Keratinocyte (primary cell): ENCODE measurements around the gene CALHM6. TPM values are rescaled to one million over a fixed set of nuclear protein-coding genes. Genes with fewer than 3 reads are reported as not detected.

Source experiments
- DNase-seq: peaks from one replicate; pipeline ENCODE4 v3.0.0-alpha.2; 2011; ENCODE audit warnings: low read depth, missing footprints, low spot score
- FAIRE-seq: peaks from 2 replicates; lab custom pipeline; 2011; peaks lifted over from hg19 to GRCh38; lab: Jason Lieb, UNC
- H2AFZ ChIP-seq: 2 replicates; pipeline ENCODE4 v1.6.0; 2012; ENCODE audit warnings: low read length, control low read depth, inconsistent platforms; ENCODE audit not compliant: control insufficient read depth
- H3K27ac ChIP-seq: 2 replicates; pipeline ENCODE4 v1.5.1; 2011; ENCODE audit warnings: low read length; ENCODE audit not compliant: control insufficient read depth, insufficient read depth
- H3K27me3 ChIP-seq: 3 replicates; pipeline ENCODE4 v1.6.0; 2011; ENCODE audit warnings: low read length; ENCODE audit not compliant: control insufficient read depth, insufficient read depth; ENCODE audit errors: extremely low read depth
- H3K36me3 ChIP-seq, 2 experiments: 2 replicates in 1 of 2; 3 replicates in 1 of 2; pipeline ENCODE4 v1.5.1; 2011; ENCODE audit warnings: low read length in 2 of 2, mild to moderate bottlenecking in 1 of 2; ENCODE audit not compliant: control insufficient read depth in 2 of 2, insufficient read depth in 2 of 2; ENCODE audit errors: extremely low read depth in 1 of 2
- H3K4me1 ChIP-seq: 3 replicates; pipeline ENCODE4 v1.5.1; 2011; ENCODE audit warnings: low read length; ENCODE audit not compliant: control insufficient read depth, insufficient read depth; ENCODE audit errors: extremely low read depth
- H3K4me2 ChIP-seq: 3 replicates; pipeline ENCODE4 v1.6.0; 2011; ENCODE audit warnings: low read depth, low read length; ENCODE audit not compliant: control insufficient read depth, insufficient read depth; ENCODE audit errors: extremely low read depth
- H3K4me3 ChIP-seq, 3 experiments: fragments of 200-600 bp in 1 of 3; sonication (generic) in 1 of 3; 2 replicates in 2 of 3; 3 replicates in 1 of 3; pipeline ENCODE4 v1.5.1; 2011 to 2016; ENCODE audit warnings: low read length in 3 of 3, mild to moderate bottlenecking in 3 of 3, control low read depth in 2 of 3, inconsistent platforms in 1 of 3, low read depth in 1 of 3, mixed read lengths in 1 of 3, mixed run types in 1 of 3, moderate library complexity in 1 of 3; ENCODE audit not compliant: control insufficient read depth in 2 of 3, insufficient read depth in 2 of 3; ENCODE audit errors: extremely low read depth in 1 of 3
- H3K79me2 ChIP-seq: 2 replicates; pipeline ENCODE4 v1.6.0; 2012; ENCODE audit warnings: low read length; ENCODE audit not compliant: control insufficient read depth, insufficient read depth
- H3K9ac ChIP-seq: 3 replicates; pipeline ENCODE4 v1.6.0; 2011; ENCODE audit warnings: low read length; ENCODE audit not compliant: control insufficient read depth, insufficient read depth; ENCODE audit errors: extremely low read depth
- H3K9me1 ChIP-seq: 3 replicates; pipeline ENCODE4 v1.6.0; 2011; ENCODE audit warnings: low read length; ENCODE audit not compliant: control insufficient read depth, insufficient read depth; ENCODE audit errors: extremely low read depth
- H3K9me3 ChIP-seq: 2 replicates; pipeline ENCODE4 v1.5.1; 2012; ENCODE audit warnings: low read depth, low read length; ENCODE audit not compliant: control insufficient read depth
- H4K20me1 ChIP-seq: 3 replicates; pipeline ENCODE4 v1.6.0; 2011; ENCODE audit warnings: low read length; ENCODE audit not compliant: control insufficient read depth, insufficient read depth; ENCODE audit errors: extremely low read depth
- CTCF ChIP-seq, 3 experiments: IDR thresholded peaks in 1 of 3; conservative IDR thresholded peaks in 1 of 3; optimal IDR thresholded peaks in 1 of 3; 2 replicates in 2 of 3; 3 replicates in 1 of 3; pipeline versions ENCODE3 to v1.5.1; 2011; ENCODE audit warnings: low read length in 3 of 3, mild to moderate bottlenecking in 3 of 3, moderate library complexity in 2 of 3, control low read depth in 1 of 3, inconsistent platforms in 1 of 3; ENCODE audit not compliant: insufficient read depth in 2 of 3; ENCODE audit errors: extremely low read depth in 1 of 3
- EZH2 ChIP-seq: IDR thresholded peaks from one replicate; pipeline ENCODE4 v1.6.1; 2012; ENCODE audit warnings: inconsistent platforms, mild to moderate bottlenecking, low read length, moderate library complexity
- dilution Hi-C: fragments of 300-500 bp; cut with MboI; formaldehyde crosslinking; loops from one replicate; pipeline ENCODE4 v1.7.0; 2020; ENCODE audit warnings: low sequenced_read_pairs; ENCODE audit not compliant: extremely low pct_ligation_motif_present
- polyA plus RNA-seq, 5 experiments: library from polyadenylated mRNA; depleted of rRNA in 3 of 5; stranded (reverse) in 3 of 5; stranded (forward) in 1 of 5; unstranded in 1 of 5; fragments of >200 nt; gene quantifications; 1 replicate in 1 of 5; 2 replicates in 3 of 5; 3 replicates in 1 of 5; pipeline versions ENCODE4 v1.2.1 to v1.2.3, GENCODE V29; 2011 to 2012; ENCODE audit warnings: missing spikeins in 2 of 5, low read depth in 1 of 5, low replicate concordance in 1 of 5

The CALHM6 gene
- polyA plus RNA-seq, 1 donor (not counting 4 experiments of a cell fraction or from before 2014, with no cell fraction given), result 0.47 TPM

DNA sequence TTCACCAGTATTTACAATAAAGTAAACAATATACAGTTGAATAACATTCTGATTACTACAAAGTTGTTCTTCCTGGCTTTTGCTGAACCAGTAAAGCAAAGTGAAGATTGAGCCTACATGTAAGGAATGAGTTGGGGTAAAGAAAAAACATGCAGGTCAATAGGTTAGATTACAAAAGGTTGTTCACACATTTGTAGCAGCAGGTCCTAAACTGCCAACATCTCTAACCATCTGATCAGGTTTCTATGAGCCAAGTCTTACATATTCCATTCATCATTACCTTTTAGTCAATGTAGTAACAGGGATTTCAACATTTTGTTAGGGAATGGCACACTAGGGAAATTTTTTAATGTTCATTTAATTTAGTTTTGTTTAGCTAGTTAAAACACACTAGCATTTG is 9.3 kb upstream of the CALHM6 start:
- DNase-seq, result no peak
- TF ChIP-seq CTCF (optimal IDR thresholded peaks at IDR 0.05 in 1 of 3, IDR thresholded peaks at IDR 0.05 in 1 of 3, conservative IDR thresholded peaks at IDR 0.05 in 1 of 3; ENCODE audit: extremely low read depth in 1 of 3, insufficient read depth in 2 of 3, low read length in 3 of 3) (no peak), EZH2 (no peak)
- dilution Hi-C loops, result no loop called here
- Histone ChIP-seq H3K4me2 (no peak overlapping the region), H3K79me2 (no peaks in the 10 kb centered on the region), H3K27me3 (no peaks in the 10 kb centered on the region), H3K4me1 (peaks cover 33% of the 10 kb centered on the region), H4K20me1 (no peaks in the 10 kb centered on the region), H3K9ac (no peak overlapping the region), H3K9me3 (no peaks in the 10 kb centered on the region), H3K27ac (no peak overlapping the region), H3K4me3 (no peak overlapping the region), H3K9me1 (no peaks in the 10 kb centered on the region), H3K36me3 (no peaks in the 10 kb centered on the region), H2AFZ (no peak overlapping the region)
- FAIRE-seq, result no peak

DNA sequence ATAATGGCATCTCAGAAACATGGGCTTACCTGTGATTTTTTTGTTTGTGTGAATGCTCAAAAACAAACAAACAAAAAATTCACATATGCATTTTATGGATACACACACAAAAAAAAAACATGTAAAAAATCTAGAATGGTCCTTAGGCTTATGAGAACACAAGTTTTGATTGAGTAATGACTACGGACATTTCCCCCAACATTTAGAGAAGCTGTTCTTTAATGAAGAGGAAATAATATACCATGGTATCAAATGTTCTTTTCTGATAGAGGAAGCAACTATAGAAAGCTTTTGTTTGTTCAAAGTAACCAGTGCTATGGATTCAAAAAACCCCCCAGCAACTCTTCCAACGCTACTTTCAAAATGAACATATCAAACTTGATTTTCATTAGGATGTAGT is 8.6 kb upstream of the CALHM6 start:
- no peak overlapping the region for H3K9ac ChIP-seq
- H3K4me3 ChIP-seq, result no peak overlapping the region
- FAIRE-seq, result no peak
- no peaks in the 10 kb centered on the region for H3K9me3 ChIP-seq
- H4K20me1 ChIP-seq, result no peaks in the 10 kb centered on the region
- no peaks in the 10 kb centered on the region for H3K36me3 ChIP-seq
- H3K4me1 ChIP-seq, result peaks cover 28% of the 10 kb centered on the region
- dilution Hi-C loops, result no loop called here
- TF ChIP-seq EZH2 (no peak), CTCF (optimal IDR thresholded peaks at IDR 0.05 in 1 of 3, IDR thresholded peaks at IDR 0.05 in 1 of 3, conservative IDR thresholded peaks at IDR 0.05 in 1 of 3; ENCODE audit: extremely low read depth in 1 of 3, insufficient read depth in 2 of 3, low read length in 3 of 3) (no peak)
- no peak overlapping the region for H2AFZ ChIP-seq
- H3K9me1 ChIP-seq, result no peaks in the 10 kb centered on the region
- H3K79me2 ChIP-seq, result no peaks in the 10 kb centered on the region
- no peak overlapping the region for H3K27ac ChIP-seq
- DNase-seq, result no peak
- H3K4me2 ChIP-seq, result no peak overlapping the region
- no peaks in the 10 kb centered on the region for H3K27me3 ChIP-seq
